ENCODE data around the gene HEPN1. TPM values are rescaled to one million over a fixed set of nuclear protein-coding genes. Genes with fewer than 3 reads are reported as not detected.
A peak's percentile ranks its signal among the peaks of the same experiment; 100 is the strongest.

Gene HEPN1
- total and polyA plus RNA-seq, 9 of the 15 experiments (the other 6 are each of a cell fraction or from before 2014, with no cell fraction given): not detected

DNA sequence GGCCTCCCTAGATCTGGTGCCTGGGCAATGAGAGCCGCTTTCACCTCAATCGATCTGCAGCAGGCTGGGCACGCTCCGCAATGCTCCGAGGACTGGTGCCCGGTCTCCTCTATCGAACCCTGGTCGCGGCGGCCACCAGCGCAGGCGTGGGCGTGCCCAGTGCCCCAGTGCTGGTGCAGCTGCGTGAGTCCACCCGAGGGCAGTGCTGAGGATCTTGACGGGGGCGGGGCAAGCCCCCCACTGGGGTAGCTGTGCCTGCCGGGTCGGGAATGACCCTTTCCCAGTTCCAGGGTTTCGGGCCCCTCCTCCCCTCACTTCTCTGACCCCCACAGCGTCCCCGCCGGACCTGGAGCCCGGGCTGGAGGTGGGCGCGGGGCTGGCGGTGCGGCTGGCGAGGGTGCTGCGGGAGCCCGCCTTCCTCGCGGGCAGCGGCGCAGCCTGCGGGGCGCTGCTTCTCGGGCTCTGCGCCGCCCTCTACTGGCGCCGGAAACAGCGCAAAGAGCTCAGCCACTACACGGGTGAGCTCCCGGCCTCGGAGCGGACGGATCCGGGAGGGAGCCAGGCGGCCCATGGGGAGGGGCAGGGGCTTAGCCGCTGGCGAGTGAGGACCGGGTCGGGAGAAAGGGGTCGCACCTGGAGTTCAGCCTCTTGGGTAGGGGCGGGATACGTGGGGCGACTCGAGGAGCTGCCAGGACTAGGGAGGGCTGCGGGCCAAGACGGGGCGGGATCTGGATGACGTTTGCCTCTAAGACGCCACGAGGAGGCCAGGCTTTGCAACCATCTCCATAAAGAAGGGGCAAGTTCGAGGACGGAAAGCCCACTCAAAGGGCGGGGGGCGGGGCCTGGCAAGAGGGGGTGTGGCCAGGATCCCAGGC lies 42.9 kb upstream of the HEPN1 start (continued):
- TF ChIP-seq, protein P1, sequence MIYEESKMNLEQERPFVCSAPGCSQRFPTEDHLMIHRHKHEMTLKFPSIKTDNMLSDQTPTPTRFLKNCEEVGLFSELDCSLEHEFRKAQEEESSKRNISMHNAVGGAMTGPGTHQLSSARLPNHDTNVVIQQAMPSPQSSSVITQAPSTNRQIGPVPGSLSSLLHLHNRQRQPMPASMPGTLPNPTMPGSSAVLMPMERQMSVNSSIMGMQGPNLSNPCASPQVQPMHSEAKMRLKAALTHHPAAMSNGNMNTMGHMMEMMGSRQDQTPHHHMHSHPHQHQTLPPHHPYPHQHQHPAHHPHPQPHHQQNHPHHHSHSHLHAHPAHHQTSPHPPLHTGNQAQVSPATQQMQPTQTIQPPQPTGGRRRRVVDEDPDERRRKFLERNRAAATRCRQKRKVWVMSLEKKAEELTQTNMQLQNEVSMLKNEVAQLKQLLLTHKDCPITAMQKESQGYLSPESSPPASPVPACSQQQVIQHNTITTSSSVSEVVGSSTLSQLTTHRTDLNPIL (CRISPR knock-in tag; IDR thresholded peaks at IDR 0.05): no peak
- TF ChIP-seq ZNF57 (CRISPR knock-in tag; IDR thresholded peaks at IDR 0.05): no peak
- TF ChIP-seq HOXB6 (CRISPR knock-in tag; IDR thresholded peaks at IDR 0.05; ENCODE audit: borderline replicate concordance): no peak
- TF ChIP-seq ESRRB (CRISPR knock-in tag; IDR thresholded peaks at IDR 0.05; ENCODE audit: borderline replicate concordance): no peak
- TF ChIP-seq SP2 (IDR thresholded peaks at IDR 0.05; ENCODE audit: extremely low read depth, low read depth, low read length, poor library complexity, severe bottlenecking): no peak
- peak; percentile 66; the same call in 1 of the 2 replicates for TF ChIP-seq GATAD2B (IDR thresholded peaks at IDR 0.05; ENCODE audit: borderline replicate concordance)
- no peak for TF ChIP-seq SREBF2 (CRISPR knock-in tag; IDR thresholded peaks at IDR 0.05)
- peak; percentile 81; the same call in 1 of the 2 replicates for TF ChIP-seq MTA3 (IDR thresholded peaks at IDR 0.05; ENCODE audit: borderline replicate concordance)
- TF ChIP-seq ZNF77 (CRISPR knock-in tag; IDR thresholded peaks at IDR 0.05): no peak
- TF ChIP-seq SIN3B (IDR thresholded peaks at IDR 0.05; ENCODE audit: low read depth): no peak
- TF ChIP-seq SETDB1 (IDR thresholded peaks at IDR 0.05; ENCODE audit: low read length): no peak
- no peak for TF ChIP-seq ZNF436 (CRISPR knock-in tag; IDR thresholded peaks at IDR 0.05)
- TF ChIP-seq NFRKB (IDR thresholded peaks at IDR 0.05; ENCODE audit: low read depth): no peak
- TF ChIP-seq, protein P2, sequence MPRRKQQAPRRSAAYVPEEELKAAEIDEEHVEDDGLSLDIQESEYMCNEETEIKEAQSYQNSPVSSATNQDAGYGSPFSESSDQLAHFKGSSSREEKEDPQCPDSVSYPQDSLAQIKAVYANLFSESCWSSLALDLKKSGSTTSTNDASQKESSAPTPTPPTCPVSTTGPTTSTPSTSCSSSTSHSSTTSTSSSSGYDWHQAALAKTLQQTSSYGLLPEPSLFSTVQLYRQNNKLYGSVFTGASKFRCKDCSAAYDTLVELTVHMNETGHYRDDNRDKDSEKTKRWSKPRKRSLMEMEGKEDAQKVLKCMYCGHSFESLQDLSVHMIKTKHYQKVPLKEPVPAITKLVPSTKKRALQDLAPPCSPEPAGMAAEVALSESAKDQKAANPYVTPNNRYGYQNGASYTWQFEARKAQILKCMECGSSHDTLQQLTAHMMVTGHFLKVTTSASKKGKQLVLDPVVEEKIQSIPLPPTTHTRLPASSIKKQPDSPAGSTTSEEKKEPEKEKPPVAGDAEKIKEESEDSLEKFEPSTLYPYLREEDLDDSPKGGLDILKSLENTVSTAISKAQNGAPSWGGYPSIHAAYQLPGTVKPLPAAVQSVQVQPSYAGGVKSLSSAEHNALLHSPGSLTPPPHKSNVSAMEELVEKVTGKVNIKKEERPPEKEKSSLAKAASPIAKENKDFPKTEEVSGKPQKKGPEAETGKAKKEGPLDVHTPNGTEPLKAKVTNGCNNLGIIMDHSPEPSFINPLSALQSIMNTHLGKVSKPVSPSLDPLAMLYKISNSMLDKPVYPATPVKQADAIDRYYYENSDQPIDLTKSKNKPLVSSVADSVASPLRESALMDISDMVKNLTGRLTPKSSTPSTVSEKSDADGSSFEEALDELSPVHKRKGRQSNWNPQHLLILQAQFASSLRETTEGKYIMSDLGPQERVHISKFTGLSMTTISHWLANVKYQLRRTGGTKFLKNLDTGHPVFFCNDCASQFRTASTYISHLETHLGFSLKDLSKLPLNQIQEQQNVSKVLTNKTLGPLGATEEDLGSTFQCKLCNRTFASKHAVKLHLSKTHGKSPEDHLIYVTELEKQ (CRISPR knock-in tag; IDR thresholded peaks at IDR 0.05): no peak
- no peak for TF ChIP-seq POLR2AphosphoS2 (IDR thresholded peaks at IDR 0.05; ENCODE audit: low read length)
- TF ChIP-seq, protein P3, sequence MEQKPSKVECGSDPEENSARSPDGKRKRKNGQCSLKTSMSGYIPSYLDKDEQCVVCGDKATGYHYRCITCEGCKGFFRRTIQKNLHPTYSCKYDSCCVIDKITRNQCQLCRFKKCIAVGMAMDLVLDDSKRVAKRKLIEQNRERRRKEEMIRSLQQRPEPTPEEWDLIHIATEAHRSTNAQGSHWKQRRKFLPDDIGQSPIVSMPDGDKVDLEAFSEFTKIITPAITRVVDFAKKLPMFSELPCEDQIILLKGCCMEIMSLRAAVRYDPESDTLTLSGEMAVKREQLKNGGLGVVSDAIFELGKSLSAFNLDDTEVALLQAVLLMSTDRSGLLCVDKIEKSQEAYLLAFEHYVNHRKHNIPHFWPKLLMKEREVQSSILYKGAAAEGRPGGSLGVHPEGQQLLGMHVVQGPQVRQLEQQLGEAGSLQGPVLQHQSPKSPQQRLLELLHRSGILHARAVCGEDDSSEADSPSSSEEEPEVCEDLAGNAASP (IDR thresholded peaks at IDR 0.05): no peak
- TF ChIP-seq ZNF197 (CRISPR knock-in tag; IDR thresholded peaks at IDR 0.05; ENCODE audit: low read depth): no peak
- TF ChIP-seq, protein P4, sequence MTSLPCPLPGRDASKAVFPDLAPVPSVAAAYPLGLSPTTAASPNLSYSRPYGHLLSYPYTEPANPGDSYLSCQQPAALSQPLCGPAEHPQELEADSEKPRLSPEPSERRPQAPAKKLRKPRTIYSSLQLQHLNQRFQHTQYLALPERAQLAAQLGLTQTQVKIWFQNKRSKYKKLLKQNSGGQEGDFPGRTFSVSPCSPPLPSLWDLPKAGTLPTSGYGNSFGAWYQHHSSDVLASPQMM (CRISPR knock-in tag; IDR thresholded peaks at IDR 0.05): no peak
- no peak for TF ChIP-seq MYNN (IDR thresholded peaks at IDR 0.05)
- TF ChIP-seq MYNN (CRISPR knock-in tag; IDR thresholded peaks at IDR 0.05): no peak
- no peak for TF ChIP-seq MXI1 (IDR thresholded peaks at IDR 0.05; ENCODE audit: low read depth, low read length)
- peak; percentile 78 for TF ChIP-seq L3MBTL2 (IDR thresholded peaks at IDR 0.05)
- TF ChIP-seq CC2D1A (IDR thresholded peaks at IDR 0.05): no peak
- TF ChIP-seq ZNF408 (CRISPR knock-in tag; IDR thresholded peaks at IDR 0.05; ENCODE audit: low read depth): no peak

Measured in K562 (cell line).